GM19043 (cell line): ENCODE results near the gene NHLH2.

Experiments
- ATAC-seq: cut with Tn5 transposase; IDR thresholded peaks from one replicate; pipeline ENCODE4 v1.9.1; 2021; ENCODE audit warnings: low read depth; ENCODE audit not compliant: unreplicated experiment

The NHLH2 gene

GRCh38 chr1:115840605-115841460, at the start of gene NHLH2:
NHLH2 (minus strand) TSS chr1:115841126; CDS start chr1:115838372, 2,754 bp downstream.
- ATAC-seq = no peak

- ATAC-seq = no peak
These were observed 49.7 kb upstream of the NHLH2 start for GRCh38 chr1:115890580-115890979.

- ATAC-seq = no peak
These were observed 48.0 kb upstream of the NHLH2 start for GRCh38 chr1:115888976-115889375.

GRCh38 chr1:115882913-115883902, 42.3 kb upstream of the NHLH2 start:
- no peak for ATAC-seq

- no peak for ATAC-seq
These were observed 40.2 kb upstream of the NHLH2 start for GRCh38 chr1:115880981-115881672.

GRCh38 chr1:115879977-115880376, 39.1 kb upstream of the NHLH2 start:
- ATAC-seq = no peak

- ATAC-seq = no peak
These were observed 36.6 kb upstream of the NHLH2 start for GRCh38 chr1:115877511-115877910.

GRCh38 chr1:115874904-115875303, 34.0 kb upstream of the NHLH2 start:
- ATAC-seq = no peak

GRCh38 chr1:115874497-115874896, 33.6 kb upstream of the NHLH2 start:
- ATAC-seq = no peak

- ATAC-seq = no peak
These were observed 32.3 kb upstream of the NHLH2 start for GRCh38 chr1:115873184-115873583.

GRCh38 chr1:115869064-115869463, 28.1 kb upstream of the NHLH2 start:
- ATAC-seq = no peak

GRCh38 chr1:115867216-115867615, 26.3 kb upstream of the NHLH2 start:
- ATAC-seq = no peak

- no peak for ATAC-seq
These were observed 24.9 kb upstream of the NHLH2 start for GRCh38 chr1:115865704-115866380.

GRCh38 chr1:115862403-115862802, 21.5 kb upstream of the NHLH2 start:
- ATAC-seq = no peak

GRCh38 chr1:115854005-115854404, 13.1 kb upstream of the NHLH2 start:
- ATAC-seq = no peak

- no peak for ATAC-seq
These were observed 10.0 kb upstream of the NHLH2 start for GRCh38 chr1:115850937-115851336.

GRCh38 chr1:115847787-115848186, 6.9 kb upstream of the NHLH2 start:
- no peak for ATAC-seq

- no peak for ATAC-seq
These were observed 2.0 kb upstream of the NHLH2 start for GRCh38 chr1:115842948-115843347.

GRCh38 chr1:115839679-115840237, 1.2 kb downstream of the NHLH2 start:
- ATAC-seq = no peak
